GM12864 (cell line): ENCODE results near the gene CDC42BPA.

ENCODE experiments used
- DNase-seq: peaks from one replicate; pipeline ENCODE4 v3.0.0-alpha.2; 2011; ENCODE audit warnings: low read depth
- H3K4me3 ChIP-seq: 2 replicates; pipeline ENCODE4 v1.5.1; 2011; ENCODE audit warnings: mild to moderate bottlenecking, low read depth, low read length, control low read depth
- TF ChIP-seq, protein P1 (sequence below): IDR thresholded peaks from 2 replicates; pipeline ENCODE4 v1.5.1; 2011; ENCODE audit warnings: low read depth, mild to moderate bottlenecking, moderate library complexity, low read length, control low read depth, inconsistent platforms; ENCODE audit errors: missing control alignments

CDC42BPA gene

GRCh38 chr1:227322376-227322775, 4.1 kb upstream of the CDC42BPA start:
- no peak for DNase-seq
- H3K4me3 ChIP-seq = no peak overlapping the region
- TF ChIP-seq, protein P1, sequence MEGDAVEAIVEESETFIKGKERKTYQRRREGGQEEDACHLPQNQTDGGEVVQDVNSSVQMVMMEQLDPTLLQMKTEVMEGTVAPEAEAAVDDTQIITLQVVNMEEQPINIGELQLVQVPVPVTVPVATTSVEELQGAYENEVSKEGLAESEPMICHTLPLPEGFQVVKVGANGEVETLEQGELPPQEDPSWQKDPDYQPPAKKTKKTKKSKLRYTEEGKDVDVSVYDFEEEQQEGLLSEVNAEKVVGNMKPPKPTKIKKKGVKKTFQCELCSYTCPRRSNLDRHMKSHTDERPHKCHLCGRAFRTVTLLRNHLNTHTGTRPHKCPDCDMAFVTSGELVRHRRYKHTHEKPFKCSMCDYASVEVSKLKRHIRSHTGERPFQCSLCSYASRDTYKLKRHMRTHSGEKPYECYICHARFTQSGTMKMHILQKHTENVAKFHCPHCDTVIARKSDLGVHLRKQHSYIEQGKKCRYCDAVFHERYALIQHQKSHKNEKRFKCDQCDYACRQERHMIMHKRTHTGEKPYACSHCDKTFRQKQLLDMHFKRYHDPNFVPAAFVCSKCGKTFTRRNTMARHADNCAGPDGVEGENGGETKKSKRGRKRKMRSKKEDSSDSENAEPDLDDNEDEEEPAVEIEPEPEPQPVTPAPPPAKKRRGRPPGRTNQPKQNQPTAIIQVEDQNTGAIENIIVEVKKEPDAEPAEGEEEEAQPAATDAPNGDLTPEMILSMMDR = no peak

DNA sequence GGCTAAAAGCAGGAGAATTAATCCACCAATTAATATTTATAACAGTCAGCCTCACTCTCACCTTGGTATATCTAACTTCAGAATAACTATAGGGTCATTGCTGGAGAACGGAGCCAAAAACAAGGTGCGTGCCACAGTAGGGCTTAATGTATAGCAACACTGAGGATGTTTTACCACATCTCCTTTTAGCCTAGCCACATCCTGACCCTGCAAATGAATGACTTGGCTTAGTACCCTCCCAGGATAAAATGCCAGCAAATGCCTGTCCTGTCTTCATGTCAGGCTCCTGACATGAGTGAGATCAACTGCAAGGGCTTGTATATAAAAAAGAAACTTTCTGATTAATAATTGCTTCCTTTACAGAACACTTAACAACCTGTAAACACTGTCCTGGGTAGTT, 2.7 kb upstream of the CDC42BPA start:
- TF ChIP-seq, protein P1 = no peak
- H3K4me3 ChIP-seq = no peak overlapping the region
- DNase-seq = no peak

DNA sequence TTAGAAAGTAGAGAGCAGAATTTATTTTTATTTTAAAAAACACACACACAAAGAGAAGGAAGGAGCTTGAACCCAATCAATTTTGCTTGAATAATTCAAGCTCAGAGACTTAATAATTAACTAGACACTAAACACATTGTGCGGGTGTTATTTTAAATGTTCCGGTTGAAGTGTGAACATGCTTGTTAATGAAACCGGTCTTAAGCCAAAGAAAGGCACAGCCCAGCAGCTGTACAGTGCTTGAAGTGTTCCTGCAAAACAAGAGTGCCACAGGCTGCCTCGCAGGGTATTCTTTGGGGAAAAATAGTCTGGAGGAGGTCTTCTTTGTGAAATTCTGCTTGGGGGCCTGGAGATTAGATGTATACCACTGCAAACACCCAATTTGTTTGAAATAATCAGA, 2.2 kb upstream of the CDC42BPA start:
- no peak overlapping the region for H3K4me3 ChIP-seq
- no peak for DNase-seq
- TF ChIP-seq, protein P1 = no peak

- DNase-seq = no peak
- no peak overlapping the region for H3K4me3 ChIP-seq
- TF ChIP-seq, protein P1 = no peak
Measured at GRCh38 chr1:227318853-227319607, 738 bp upstream of the CDC42BPA start.

DNA sequence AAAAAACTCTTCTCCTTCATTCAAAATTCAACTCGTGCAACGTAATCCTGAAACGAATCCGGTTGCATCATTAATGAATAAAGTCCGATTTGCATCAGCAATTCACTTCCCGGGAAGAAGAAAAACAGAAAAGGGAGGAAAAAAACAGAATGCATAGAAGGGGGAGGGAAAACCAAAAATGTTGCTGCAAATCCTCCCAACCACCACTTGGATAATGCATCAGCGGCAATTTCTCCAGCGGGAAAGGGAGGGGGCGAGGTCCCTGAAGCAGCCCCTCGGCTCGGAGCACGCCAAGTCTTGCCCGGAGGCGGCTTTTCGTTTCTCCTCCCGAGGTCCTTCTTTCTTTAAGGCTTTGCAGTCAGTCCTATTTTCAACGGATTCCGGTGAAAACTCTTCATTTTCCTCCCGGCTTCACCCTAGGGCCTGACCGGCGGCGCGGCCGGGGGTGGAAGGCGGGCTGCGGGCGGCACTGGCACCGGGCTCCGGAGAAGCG, 723 bp downstream of the CDC42BPA start:
- TF ChIP-seq, protein P1 = no peak
- H3K4me3 ChIP-seq = no peak overlapping the region
- DNase-seq = no peak

DNA sequence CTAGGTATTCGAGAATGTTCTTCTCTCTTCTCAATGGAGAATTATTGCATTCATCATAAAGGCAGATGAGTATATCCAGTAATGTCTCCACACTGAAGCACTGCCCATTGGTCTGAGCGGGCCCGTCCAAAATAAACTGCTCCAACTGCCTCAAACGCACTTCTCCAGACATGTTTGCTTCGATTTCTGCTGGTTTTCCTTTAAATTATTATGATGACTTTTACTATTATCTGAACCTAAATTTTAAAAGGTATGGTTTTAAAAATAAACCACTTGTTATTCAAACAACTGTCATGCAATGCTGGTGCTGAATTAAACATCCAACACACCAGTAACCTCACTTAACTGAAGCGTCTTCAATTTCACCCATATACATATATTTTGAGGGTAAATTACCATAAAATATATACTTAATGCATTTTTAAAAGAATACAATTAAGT, 1.3 kb downstream of the CDC42BPA start:
- no peak overlapping the region for H3K4me3 ChIP-seq
- DNase-seq = no peak

DNA sequence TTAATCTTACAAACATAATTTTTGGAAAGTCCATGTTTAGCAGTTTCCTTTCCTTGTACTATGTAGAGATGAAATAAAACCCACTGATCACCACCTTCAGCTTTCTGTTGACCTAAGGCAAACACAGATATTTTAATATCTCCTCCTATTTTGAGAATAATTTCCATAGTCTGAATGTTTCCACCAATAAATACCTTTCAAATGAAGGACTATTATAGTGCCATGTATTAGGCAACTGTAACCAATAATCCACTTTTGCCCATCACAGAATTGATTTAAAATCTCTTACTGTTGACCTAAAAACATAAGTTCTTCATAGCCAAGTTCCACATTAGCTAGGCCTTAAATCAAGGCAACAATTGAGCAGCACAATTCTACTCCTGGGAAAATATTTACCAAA, 1.8 kb downstream of the CDC42BPA start:
- DNase-seq = no peak
- no peak overlapping the region for H3K4me3 ChIP-seq
- TF ChIP-seq, protein P1 = no peak

More for the DNA sequence above, 1.3 kb downstream of the CDC42BPA start:
- TF ChIP-seq, protein P1 = no peak
